B cell (primary cell): Measurements from ENCODE around the gene CRBN. TPM values are rescaled to one million over a fixed set of nuclear protein-coding genes. Genes with fewer than 3 reads are reported as not detected.
A peak's percentile ranks its signal among the peaks of the same experiment; 100 is the strongest.

Experiments used
- ATAC-seq: fragments of 200-7000 bp; cut with Tn5 transposase; one replicate; pipeline ENCODE4 v1.10.0; 2021; ENCODE audit warnings: low read depth, mild to moderate bottlenecking, moderate number of reproducible peaks, moderate library complexity
- CTCF ChIA-PET: fragments of 350-600 bp; sonication (Branson Sonifier 250); formaldehyde crosslinking; loops from one replicate; lab custom pipeline; 2021; ENCODE audit warnings: antibody characterized with exemption, inconsistent platforms; lab: Charles Lee
- POLR2A ChIA-PET: fragments of 350-600 bp; sonication (Branson Sonifier 250); formaldehyde crosslinking; loops from one replicate; lab custom pipeline; 2021; ENCODE audit warnings: antibody characterized with exemption; lab: Charles Lee
- DNase-seq: peaks from one replicate; pipeline ENCODE4 v3.0.0; 2013
- H2AFZ ChIP-seq: 2 replicates; pipeline ENCODE4 v1.6.1; 2012; ENCODE audit warnings: mild to moderate bottlenecking, low read depth, low read length; ENCODE audit not compliant: insufficient read depth, poor library complexity, severe bottlenecking
- H3K27ac ChIP-seq, 2 donors: 1 replicate in 1 of 2; 2 replicates in 1 of 2; pipeline ENCODE4 v1.5.1; 2012 to 2013; ENCODE audit warnings: low read length in 2 of 2, mild to moderate bottlenecking in 2 of 2, moderate library complexity in 1 of 2
- H3K27me3 ChIP-seq, 4 experiments: fragments of 200-600 bp in 1 of 4; sonication (generic) in 1 of 4; replicated peaks in 1 of 4; 1 replicate in 2 of 4; 2 replicates in 2 of 4; pipeline versions ENCODE4 v1.6.1 to v1.7.0; 2013 to 2016; ENCODE audit warnings: low read length in 3 of 4, mild to moderate bottlenecking in 2 of 4, mixed read lengths in 1 of 4, moderate library complexity in 1 of 4; ENCODE audit not compliant: insufficient read depth in 4 of 4, control insufficient read depth in 3 of 4; ENCODE audit errors: control extremely low read depth in 1 of 4
- H3K36me3 ChIP-seq, 2 experiments: replicated peaks in 1 of 2; 1 replicate in 1 of 2; 2 replicates in 1 of 2; pipeline versions ENCODE4 v1.6.1 to v1.7.1; 2013; ENCODE audit warnings: low read length in 1 of 2; ENCODE audit not compliant: insufficient read depth in 2 of 2, control insufficient read depth in 1 of 2; ENCODE audit errors: control extremely low read depth in 1 of 2, extremely low read depth in 1 of 2
- H3K4me1 ChIP-seq, 2 donors: fragments of 200-600 bp in 1 of 2; sonication (generic) in 1 of 2; 1 replicate in 1 of 2; 2 replicates in 1 of 2; pipeline versions ENCODE4 v1.5.1 to v1.6.1; 2013 to 2017; ENCODE audit warnings: low read length in 2 of 2; ENCODE audit not compliant: control insufficient read depth in 2 of 2, insufficient read depth in 2 of 2
- H3K4me2 ChIP-seq: replicated peaks from 2 replicates; pipeline ENCODE3; 2012; ENCODE audit warnings: mild to moderate bottlenecking, low read depth, low read length; ENCODE audit not compliant: poor library complexity, severe bottlenecking
- H3K4me3 ChIP-seq, 5 experiments: fragments of 200-600 bp in 1 of 5; sonication (generic) in 1 of 5; 1 replicate in 3 of 5; 2 replicates in 2 of 5; pipeline versions ENCODE4 v1.5.1 to v1.7.0; 2011 to 2016; ENCODE audit warnings: low read length in 4 of 5, mild to moderate bottlenecking in 4 of 5, low read depth in 2 of 5, control low read depth in 1 of 5, moderate library complexity in 1 of 5; ENCODE audit not compliant: insufficient read depth in 1 of 5; ENCODE audit errors: control extremely low read depth in 1 of 5, extremely low read depth in 1 of 5
- H3K79me2 ChIP-seq: fragments of 200-600 bp; sonication (generic); one replicate; pipeline ENCODE4 v1.6.0; 2016; ENCODE audit warnings: low read length; ENCODE audit not compliant: control insufficient read depth, insufficient read depth
- H3K9ac ChIP-seq: fragments of 200-600 bp; sonication (generic); 2 replicates; pipeline ENCODE4 v1.6.1; 2017; ENCODE audit warnings: mild to moderate bottlenecking, low read length, moderate library complexity
- H3K9me3 ChIP-seq, 3 donors: one replicate each; pipeline versions ENCODE4 v1.6.1 to v1.7.1; 2013; ENCODE audit warnings: low read length in 2 of 3; ENCODE audit not compliant: control insufficient read depth in 2 of 3, insufficient read depth in 1 of 3; ENCODE audit errors: control extremely low read depth in 1 of 3
- H4K20me1 ChIP-seq: 2 replicates; pipeline ENCODE4 v1.6.0; 2012; ENCODE audit warnings: mild to moderate bottlenecking, low read length; ENCODE audit not compliant: insufficient read depth, control insufficient read depth, poor library complexity, severe bottlenecking
- H3K27ac Mint-ChIP-seq: one replicate; pipeline ENCODE4 v1.8.0; 2021; ENCODE audit warnings: mixed read lengths
- H3K27me3 Mint-ChIP-seq: one replicate; pipeline ENCODE4 v1.8.0; 2021; ENCODE audit warnings: mixed read lengths
- H3K4me1 Mint-ChIP-seq: one replicate; pipeline ENCODE4 v1.8.0; 2021; ENCODE audit warnings: mixed read lengths
- H3K4me3 Mint-ChIP-seq: one replicate; pipeline ENCODE4 v1.8.0; 2021; ENCODE audit warnings: mixed read lengths
- H3K9me3 Mint-ChIP-seq: one replicate; pipeline ENCODE4 v1.8.0; 2022; ENCODE audit warnings: mixed read lengths; ENCODE audit not compliant: insufficient read depth
- CTCF ChIP-seq: fragments of 200-600 bp; IDR thresholded peaks from one replicate; pipeline ENCODE4 v1.8.0; 2022; ENCODE audit warnings: antibody characterized with exemption, mild to moderate bottlenecking
- EZH2 ChIP-seq: IDR thresholded peaks from 2 replicates; pipeline ENCODE4 v1.6.1; 2012; ENCODE audit warnings: borderline replicate concordance, low read depth, mild to moderate bottlenecking, moderate library complexity, low read length; ENCODE audit not compliant: insufficient read depth, poor library complexity, severe bottlenecking
- WGBS: methylation state at CpG from one replicate; pipeline ENCODE4 v1.1.5; 2013; ENCODE audit warnings: missing lambda C conversion rate; ENCODE audit not compliant: insufficient coverage; 5-methylcytosine and 5-hydroxymethylcytosine counted together
- intact Hi-C: fragments of 100-400 bp; cut with micrococcal nuclease; formaldehyde crosslinking; loops from one replicate; pipeline ENCODE4 v1.10.0; 2022
- polyA plus RNA-seq: library from polyadenylated mRNA; depleted of rRNA; stranded (reverse); fragments of >200 nt; gene quantifications from 2 replicates; pipeline ENCODE4 v1.2.3, GENCODE V29; 2012
- total RNA-seq, 2 donors: library from RNA; stranded (reverse); fragments of 120-200 nt in 1 of 2; gene quantifications; 1 replicate in 1 of 2; 2 replicates in 1 of 2; pipeline versions ENCODE4 v1.2.3 to v1.2.4, GENCODE V29; 2013 to 2022

CRBN gene
- total and polyA plus RNA-seq, 2 donors (not counting 1 experiment from before 2014, with no cell fraction given), result 67.1 to 95.1 TPM

DNA sequence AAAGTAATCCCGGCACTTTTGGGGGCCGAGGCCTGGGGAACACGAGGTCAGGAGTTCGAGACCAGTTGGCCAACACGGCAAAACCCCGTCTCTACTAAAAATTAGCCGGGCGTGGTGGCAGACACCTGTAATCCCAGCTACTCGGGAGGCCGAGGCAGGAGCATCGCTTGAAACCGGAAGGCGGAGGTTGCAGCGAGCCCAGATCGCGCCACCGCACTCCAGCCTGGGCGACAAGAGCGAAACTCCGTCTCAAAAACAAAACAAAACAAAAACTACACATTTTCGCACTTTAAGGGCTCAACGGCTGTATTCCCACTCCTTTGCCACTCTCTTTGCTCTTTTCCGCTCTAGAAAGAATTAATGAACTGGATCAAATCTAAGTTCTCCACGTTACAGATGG is 53.5 kb downstream of the CRBN start:
- Mint-ChIP-seq H3K27me3 (no peaks in the 10 kb centered on the region), H3K4me1 (peaks cover 30% of the 10 kb centered on the region), H3K4me3 (peak overlapping the region; percentile 97), H3K9me3 (no peaks in the 10 kb centered on the region), H3K27ac (peak overlapping the region; percentile 97)
- DNase-seq (peak; percentile 9), ATAC-seq (no peak)
- Histone ChIP-seq H3K79me2 (peaks cover 47% of the 10 kb centered on the region), H3K4me3 (peak overlapping the region; percentile 60 to 97 (median 86)), H3K9ac (peak overlapping the region; percentile 95), H3K27ac (peak overlapping the region; percentile 87 to 97), H3K27me3 (no peaks in the 10 kb centered on the region), H4K20me1 (no peaks in the 10 kb centered on the region), H3K4me1 (peaks cover 15 to 24% of the 10 kb centered on the region in 2 donors), H2AFZ (peak overlapping the region; percentile 98), H3K36me3 (peaks cover 3 to 23% of the 10 kb centered on the region in 2 experiments), H3K9me3 (peaks cover 0 to 4% (median 0%) of the 10 kb centered on the region in 3 donors), H3K4me2 (peak overlapping the region; percentile 86)
- ChIA-PET CTCF (no interaction called here), POLR2A (interaction anchor here (0.6 kb wide), 1 partner anchor 1704 kb away, joined by 3 read pairs; no protein-coding TSS in a partner anchor)
- 97% methylated on average over 22 of the region's 24 CpGs for WGBS
- intact Hi-C loops, result loop anchor here (1.0 to 5.0 kb wide), 4 partner anchors 15 to 1366 kb away; partner anchors contain the start of genes CRBN, IL5RA, ITPR1 and SETMAR
- TF ChIP-seq EZH2, result no peak
- TF ChIP-seq CTCF, result no peak

GRCh38 chr3:3119393-3119851 is 60.1 kb downstream of the CRBN start:
- H3K27ac Mint-ChIP-seq, result no peak overlapping the region
- intact Hi-C loops, result no loop called here
- Histone ChIP-seq H3K27ac (no peak overlapping the region), H4K20me1 (no peaks in the 10 kb centered on the region), H2AFZ (no peak overlapping the region), H3K36me3 (no peaks in the 10 kb centered on the region), H3K4me1 (no peaks in the 10 kb centered on the region), H3K4me3 (no peak overlapping the region), H3K9ac (no peak overlapping the region), H3K9me3 (no peaks in the 10 kb centered on the region), H3K4me2 (no peak overlapping the region), H3K27me3 (no peaks in the 10 kb centered on the region), H3K79me2 (no peaks in the 10 kb centered on the region)
- ATAC-seq (no peak), DNase-seq (no peak)
- TF ChIP-seq CTCF (no peak), EZH2 (no peak)
- ChIA-PET POLR2A (no interaction called here), CTCF (no interaction called here)
- H3K27me3 Mint-ChIP-seq, result peaks cover 2% of the 10 kb centered on the region
- 69% methylated on average over 2 of the region's 4 CpGs for WGBS
- no peak overlapping the region for H3K4me3 Mint-ChIP-seq
- peaks cover 2% of the 10 kb centered on the region for H3K9me3 Mint-ChIP-seq
- H3K4me1 Mint-ChIP-seq, result no peaks in the 10 kb centered on the region
